NCI-H524 (cell line): ENCODE results near the gene C1orf174.
"Not testable (repeated sequence)": the region's sequence is repeated elsewhere in the genome, so short reads cannot be mapped to it uniquely, and the experiment has no call there.

ENCODE experiments used
- DNase-seq, 2 experiments: peaks; one replicate each; lab custom pipeline; 2025; lab: John Stamatoyannopoulos, UW

The C1orf174 gene

DNA sequence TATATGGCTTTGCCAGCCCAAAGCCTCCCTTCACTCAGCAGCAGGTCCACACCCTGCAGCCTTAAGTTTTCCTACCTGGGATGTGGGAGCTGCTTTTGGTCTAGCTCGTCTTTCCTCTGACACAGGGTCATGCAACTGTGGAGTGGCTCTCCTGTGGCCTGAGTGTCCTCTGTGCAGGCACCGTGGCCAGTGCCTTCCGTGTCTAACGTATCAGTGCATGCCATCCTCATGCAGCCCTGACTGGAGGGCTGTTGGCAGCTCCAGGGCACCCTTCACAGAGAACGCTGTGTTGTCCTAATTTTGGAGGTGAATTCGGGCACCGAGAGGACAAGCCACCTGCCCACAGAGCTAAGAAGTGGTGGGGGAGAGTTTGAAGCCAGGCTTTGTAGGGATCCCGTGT lies 25.7 kb upstream of the C1orf174 start:
- DNase-seq, result no peak

DNA sequence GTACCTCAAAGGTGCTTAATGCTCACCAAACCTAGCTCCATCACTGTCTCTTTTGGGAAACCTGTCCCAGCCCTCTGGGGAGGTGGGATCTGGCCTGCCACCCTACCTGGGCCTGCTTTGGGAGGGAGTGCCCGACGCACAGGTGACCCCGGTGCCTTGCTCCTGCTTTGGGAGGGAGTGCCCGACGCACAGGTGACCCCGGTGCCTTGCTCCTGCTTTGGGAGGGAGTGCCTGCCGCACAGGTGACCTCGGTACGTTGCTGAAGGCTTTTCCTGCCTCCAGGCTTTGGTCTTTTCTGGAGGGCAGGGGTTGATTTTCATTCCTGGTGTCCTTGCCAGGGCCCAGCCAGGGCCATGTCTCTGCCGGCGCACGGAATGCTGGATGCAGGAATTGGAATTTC lies 25.2 kb upstream of the C1orf174 start:
- no peak for DNase-seq

DNA sequence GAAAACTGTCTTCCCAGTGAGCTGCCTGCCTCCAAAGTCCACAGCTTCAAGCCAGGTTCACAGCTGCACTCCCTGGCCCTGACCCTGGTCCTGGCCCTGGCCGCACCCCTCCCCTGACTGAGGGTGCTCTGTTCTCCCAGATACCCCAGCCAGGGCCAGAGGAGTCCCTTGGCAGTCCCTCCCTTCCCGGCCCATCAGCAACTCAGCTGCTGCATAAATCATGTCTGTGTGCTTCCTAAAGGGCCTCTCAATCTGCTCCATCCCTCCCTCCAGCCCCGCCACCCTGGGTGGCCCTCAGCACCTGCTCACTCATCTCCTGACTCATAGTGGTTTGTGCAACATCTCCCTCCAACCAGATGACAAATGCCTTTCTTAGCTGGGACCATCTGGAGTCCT lies 24.8 kb upstream of the C1orf174 start:
- peak; percentile 94 to 96 for DNase-seq

DNA sequence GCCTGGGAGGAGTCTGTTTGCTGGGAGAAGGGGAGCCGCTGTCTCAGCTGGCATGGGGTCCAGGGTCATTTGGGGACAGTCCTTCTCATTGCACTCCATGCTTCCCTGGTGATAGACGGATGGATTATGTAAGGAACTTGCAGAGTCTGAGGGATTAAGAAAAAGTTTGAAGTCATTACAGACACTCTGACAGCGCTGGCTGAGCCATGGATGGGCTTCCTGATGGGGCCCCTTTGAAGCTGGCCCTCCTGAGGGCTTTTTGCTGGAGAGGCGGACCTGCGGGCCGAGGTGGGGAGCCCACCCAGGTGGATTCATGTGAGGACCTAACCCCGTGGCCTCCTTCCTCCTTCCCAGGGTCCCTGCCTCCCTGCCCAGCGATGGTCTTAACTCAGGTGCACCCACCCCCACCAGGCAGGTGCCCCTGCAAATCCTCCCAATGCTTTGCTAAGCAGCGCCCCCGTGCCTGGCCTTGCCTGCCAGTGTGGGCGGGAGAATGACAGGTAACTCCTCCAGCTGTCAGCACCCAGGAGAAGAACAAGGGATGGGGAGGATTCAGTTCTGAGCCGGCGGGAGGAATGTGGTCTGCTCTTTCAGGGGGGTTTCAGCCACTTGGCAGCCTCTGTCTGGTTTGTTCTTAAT lies 24.2 kb upstream of the C1orf174 start:
- DNase-seq, result peak in 1 of 2 experiments; percentile 64

DNA sequence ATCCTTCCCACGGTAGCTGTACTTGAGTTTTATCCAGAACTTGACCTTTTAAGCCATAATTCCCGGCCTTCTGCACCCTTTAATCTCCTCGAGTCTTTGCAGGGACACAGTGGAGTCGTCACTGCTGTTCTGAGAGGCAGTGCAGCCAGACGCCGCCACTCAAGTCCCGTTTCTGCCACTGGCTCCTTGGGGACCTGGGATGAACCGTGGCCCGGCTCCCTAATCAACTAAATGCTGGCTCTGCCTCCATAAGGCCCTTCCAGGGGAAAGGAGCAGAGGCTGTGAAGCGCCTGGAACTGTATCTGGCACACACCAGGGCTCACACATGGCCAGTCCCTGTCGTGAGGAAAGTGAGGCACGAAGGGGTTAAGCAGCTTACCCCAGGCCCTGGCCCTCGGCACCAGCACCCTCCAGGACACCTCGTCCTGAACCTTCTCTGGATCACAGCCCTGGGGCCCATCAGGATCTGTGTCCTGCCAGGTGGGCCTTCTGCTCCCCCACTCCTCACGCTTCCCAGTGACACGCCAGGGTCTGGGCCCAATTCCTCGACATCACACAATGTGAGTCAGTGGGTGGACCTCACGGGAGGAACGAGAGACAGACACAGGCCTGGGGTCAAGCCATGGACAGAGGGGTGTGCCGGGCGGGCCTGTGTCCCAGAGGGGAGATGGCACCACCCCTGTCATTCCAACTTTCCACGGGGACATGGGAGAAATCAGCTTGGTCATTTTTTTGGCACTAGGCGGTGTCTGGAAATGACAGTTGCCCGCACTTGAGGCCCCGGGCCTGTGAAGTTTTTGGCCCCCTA lies 23.5 kb upstream of the C1orf174 start:
- peak; percentile 69 to 70 for DNase-seq

DNA sequence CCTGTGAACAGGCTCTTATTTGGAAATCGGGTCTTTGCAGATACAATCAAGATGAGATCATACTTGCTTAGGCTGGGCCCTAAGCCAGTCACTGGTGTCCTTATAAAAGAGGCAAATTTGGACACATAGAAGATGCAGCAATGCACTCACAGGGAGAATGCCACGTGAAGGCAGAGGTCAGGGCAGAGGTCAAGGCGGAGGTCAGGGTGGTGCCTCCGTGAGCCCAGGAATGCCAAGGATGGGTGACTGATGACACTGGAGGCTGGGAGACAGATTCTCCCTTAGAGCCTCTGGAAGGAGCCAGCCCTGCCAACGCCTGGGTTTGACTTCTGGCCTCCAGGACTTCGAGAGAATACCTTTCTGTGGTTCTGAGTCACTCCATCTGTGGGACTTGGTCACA lies 22.8 kb upstream of the C1orf174 start:
- DNase-seq, result no peak

DNA sequence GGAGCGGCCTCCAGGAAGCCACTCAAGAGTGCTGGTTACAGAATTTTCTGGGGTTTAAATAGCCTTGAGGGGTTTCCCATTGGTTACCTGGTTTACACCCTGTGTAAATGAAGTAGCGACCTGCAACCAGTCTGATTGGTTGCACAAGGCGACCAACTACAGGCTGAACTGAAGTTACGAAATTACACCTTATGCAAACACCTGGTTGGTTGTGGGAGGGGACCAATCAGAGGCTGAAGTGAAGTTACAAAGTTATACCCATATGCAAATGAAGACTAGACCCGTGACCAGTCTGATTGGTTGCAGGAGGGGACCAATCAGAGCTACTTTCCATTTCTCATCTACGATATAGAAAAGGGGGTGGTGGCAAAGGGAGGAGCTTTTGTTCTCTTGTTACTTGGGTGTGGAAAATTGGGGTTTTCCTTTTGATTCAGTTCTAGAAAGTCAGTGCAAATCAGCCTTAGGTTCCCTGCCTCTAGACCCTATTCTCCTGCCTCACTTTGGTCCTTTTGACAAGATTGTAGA lies 22.2 kb upstream of the C1orf174 start:
- no peak for DNase-seq

DNA sequence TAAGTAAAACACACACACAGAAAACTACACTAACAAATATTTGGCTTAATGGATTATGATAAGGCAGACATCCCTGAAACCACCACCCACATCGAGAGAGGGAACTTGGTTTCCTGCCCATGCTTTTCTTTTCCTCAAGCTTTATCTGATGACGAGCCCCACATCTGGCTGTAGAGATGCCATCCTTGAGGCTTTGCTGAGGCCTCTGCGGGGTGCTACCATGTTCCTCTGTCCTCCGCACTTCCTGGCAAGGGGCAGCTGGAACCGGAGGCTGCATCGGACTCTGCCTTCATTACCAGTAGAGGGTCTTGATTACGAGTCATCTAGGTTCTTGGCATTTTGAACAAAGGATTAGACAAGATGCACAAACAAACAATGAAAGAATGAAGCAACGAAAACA lies 21.7 kb upstream of the C1orf174 start:
- DNase-seq, result no peak

DNA sequence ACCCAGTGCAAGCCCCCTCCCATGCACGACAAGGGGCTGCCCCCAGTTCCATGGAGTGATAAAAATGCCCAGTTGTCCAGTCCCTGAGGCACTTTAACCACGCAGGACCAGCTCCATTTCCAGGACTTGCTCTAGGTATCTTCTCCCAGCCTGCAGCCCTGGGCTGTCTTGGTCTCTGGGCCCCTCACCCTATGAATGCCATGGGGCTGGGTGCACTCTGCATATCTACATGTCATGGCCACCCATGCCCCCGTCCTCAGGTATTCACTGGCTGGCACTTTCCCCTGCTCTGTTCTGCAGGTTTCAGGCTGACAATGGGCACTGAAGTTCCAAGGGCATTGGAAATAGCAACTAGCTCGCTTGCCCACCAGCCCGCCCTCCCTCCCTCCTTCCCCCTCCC lies 19.6 kb upstream of the C1orf174 start:
- DNase-seq, result no peak

DNA sequence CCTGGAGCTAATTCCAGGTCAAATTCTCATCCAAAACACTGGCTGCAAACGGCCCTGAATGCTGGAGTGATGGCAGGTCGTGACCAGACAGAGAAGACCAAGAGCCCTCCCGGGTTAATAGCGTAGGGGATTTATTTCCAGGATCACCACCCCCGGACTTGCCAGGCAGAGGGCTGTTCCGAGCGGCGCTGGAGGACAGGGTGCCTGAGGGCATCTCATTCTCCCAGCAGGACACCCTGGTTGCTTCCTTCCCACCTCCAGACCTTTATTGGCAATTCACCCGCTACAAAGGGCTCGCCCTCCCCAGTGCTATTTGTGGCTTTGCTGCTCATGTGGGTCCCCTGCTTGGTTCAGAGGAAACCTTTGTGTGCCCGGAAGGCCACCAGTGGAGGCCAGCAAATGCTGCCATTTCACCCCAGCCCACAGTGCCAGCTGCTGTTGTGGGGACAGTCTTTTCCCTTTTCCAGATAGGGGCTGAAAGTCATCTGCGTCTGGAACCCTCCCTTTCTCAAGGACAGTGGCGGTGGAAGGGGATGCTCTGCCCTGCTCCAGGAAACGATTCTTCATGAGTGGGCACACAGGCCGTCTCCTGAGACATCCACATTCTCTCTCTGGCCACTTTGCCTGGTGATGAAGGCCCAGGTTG lies 19.0 kb upstream of the C1orf174 start:
- no peak for DNase-seq

DNA sequence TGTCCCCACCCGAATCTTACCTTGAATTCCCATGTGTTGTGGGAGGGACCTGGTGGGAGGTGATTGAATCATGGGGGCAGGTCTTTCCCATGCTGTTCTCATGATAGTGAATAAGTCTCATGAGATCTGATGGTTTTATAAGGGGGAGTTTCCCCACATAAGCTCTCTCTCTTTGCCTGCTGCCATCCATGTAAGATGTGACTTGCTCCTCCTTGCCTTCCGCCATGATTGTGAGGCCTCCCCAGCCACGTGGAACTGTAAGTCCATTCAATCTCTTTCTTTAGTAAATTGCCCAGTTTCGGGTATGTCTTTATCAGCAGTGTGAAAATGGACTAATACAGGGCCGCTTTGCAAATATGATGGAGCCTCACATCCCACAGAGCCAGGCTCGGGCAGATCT lies 18.3 kb upstream of the C1orf174 start:
- not testable (repeated sequence) for DNase-seq

DNA sequence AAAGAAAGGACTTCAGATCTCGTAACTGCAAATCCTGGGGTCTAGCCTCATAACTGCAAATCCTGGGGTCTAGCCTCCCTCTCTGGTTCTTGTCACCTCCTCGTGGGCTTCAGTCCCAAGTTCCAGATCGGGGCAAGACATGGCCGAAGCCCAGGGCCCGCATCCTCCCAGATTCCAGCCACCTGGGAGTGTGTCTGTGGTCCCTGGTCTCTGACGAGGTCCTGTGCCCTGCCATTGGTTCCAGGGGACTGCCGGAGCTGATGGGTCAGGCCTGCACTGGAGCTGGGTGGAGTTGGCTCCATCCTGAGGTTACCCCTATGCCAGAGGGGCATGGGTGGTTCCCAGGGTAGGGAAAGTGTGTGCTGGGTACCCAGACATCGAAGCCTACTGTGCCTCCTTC lies 17.7 kb upstream of the C1orf174 start:
- no peak for DNase-seq

DNA sequence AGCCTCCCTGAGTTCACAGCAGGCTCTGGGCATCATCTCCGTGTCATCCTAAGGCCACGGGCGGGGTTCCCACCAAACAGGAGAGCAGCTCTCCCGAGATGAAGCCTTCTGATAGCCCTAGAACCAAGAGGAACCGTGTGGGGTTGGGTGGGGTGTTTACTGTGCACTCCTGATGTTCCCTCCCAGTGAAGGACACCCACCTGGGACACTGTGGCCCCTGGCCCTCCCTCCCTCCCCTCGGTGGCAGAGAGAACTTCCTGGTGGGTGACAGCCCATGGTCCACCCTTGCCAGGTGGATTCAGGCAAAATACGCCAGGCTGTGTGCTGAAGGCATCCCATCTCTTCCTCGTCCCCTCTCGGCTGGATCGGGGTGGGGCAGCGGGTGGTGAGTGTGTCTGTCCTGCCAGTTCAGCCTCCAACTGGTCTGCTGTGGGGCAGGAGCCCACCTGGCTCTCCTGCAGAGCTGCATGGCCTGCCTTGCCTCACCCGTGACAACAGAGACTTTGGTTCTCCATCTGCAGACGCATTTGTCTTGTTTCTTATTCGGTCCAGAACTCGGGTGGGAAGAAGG lies 15.6 kb upstream of the C1orf174 start:
- no peak for DNase-seq

DNA sequence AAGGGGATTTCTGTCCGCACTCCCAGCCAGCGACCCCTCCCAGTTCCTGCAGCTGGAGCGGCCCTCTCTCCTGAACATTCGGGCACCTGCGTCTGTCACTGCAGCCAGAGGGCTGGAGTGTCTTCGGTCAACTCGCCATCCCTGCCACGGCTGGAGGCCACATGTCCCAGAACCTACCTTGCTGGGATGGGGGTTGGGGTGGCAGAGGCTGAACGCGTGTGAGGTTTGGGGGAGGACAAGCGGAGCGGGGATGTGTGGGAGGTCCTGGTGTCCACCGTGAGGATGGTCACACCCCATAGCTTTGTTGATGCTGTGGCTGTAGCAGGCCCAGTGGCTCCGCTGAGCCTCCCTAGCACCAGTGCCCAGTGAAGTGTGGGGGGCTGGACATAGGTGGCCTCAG lies 14.8 kb upstream of the C1orf174 start:
- DNase-seq, result no peak

DNA sequence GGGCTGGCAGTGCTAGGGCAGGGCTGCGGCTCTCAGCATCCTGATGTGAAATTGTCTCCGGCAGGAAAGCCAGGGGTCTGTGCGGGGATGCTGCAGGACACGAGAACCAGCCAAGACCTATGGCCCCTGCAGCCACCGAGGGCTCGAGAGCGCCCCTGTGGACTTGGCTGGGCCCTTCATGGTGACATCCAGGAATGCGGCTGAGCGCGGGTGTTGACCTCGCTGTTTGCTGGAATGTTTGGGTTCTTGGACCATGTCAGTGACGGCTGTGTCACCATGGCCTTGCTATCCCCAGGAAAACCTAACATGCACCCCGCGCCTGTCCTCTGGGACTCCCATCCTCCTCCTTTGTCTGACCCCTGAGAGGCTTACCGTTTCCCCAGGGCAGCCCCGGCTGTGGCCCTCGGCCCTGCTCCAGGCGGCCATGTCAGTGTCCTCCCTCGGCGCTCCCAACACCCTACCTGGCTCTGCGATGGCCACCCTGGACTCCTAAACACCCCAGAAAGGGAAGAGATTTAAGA lies 14.3 kb upstream of the C1orf174 start:
- DNase-seq, result no peak

DNA sequence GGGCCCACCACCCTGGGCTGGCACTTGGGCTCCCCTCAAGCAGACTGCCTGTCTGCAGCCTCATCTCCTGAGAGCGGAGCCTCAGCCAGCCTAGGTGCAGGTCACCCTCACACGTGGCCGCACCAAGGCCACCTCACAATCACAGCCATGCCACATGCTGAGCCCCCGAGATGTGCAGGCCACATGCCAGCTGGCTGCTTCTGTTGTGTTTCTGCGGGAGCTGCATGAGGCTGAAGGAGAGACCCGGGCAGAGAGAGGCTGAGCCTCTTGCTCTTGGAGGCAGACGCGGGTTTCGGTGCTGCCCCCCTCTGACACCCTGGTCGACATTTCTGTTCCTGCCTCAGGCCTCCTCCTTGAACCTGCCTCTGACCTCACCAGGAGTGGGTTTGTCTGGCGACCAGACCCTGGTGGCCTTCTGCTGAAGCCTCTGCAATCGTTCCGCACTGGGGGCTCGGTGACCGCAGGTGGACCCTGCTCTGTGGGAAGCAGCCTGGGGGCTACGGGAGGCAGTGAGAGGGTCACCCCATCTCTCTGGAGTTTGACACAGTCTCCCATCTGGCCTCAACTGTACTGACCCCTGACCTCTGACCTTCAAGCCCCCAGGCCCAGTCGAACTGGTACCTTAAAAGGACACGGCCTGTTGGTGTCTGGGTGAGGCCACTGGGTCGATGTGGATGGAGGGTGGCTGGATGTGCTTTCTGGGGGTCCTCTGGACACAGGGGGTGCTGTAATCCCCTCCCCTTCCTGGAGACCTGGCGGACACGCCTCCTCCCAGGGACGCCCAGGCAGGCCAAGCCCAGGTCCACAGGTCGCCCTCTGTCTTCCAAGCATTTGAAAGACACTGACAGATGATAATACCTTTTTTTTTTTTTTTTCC lies 13.0 kb upstream of the C1orf174 start:
- DNase-seq, result no peak

DNA sequence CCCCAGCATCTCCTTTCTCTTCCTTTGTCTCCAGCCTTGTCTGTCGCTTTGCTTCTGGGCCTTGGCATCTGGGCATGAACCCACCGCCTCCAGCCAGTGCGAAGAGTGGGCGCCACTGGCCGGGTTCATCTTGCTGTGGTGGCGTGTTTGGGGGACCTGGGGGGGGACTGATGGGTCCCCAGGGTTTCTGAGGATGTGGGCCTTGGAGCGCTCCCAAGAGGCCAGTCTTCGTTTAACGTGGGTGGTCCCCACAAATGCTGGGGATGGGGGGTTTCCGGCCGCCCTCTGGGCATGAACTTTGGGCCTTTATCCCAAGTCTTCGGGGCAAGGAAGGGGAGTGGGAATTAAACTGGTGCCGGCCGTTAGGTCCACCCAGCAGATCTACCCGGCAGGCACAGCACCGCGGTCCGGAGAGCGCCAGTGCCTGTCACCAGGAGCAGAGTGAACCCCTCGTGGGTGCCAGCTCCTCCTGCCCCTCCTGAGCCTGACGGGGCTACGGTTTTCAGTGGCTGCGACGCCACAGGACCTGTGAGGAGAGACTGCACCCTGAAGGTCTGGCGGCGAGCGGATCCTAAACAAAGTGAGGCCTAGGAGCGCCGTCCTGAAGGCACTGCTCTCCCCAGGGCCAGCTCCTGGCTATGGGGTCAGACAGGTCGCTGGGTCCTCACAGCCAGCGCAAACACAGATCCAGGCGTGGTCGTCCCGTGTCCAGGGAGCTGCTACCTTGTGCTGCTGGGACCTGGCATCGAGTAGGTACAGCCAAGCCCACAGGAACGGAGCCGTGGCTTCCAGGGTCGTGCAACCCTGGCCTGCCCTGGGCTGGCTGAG lies 12.1 kb upstream of the C1orf174 start:
- no peak for DNase-seq

DNA sequence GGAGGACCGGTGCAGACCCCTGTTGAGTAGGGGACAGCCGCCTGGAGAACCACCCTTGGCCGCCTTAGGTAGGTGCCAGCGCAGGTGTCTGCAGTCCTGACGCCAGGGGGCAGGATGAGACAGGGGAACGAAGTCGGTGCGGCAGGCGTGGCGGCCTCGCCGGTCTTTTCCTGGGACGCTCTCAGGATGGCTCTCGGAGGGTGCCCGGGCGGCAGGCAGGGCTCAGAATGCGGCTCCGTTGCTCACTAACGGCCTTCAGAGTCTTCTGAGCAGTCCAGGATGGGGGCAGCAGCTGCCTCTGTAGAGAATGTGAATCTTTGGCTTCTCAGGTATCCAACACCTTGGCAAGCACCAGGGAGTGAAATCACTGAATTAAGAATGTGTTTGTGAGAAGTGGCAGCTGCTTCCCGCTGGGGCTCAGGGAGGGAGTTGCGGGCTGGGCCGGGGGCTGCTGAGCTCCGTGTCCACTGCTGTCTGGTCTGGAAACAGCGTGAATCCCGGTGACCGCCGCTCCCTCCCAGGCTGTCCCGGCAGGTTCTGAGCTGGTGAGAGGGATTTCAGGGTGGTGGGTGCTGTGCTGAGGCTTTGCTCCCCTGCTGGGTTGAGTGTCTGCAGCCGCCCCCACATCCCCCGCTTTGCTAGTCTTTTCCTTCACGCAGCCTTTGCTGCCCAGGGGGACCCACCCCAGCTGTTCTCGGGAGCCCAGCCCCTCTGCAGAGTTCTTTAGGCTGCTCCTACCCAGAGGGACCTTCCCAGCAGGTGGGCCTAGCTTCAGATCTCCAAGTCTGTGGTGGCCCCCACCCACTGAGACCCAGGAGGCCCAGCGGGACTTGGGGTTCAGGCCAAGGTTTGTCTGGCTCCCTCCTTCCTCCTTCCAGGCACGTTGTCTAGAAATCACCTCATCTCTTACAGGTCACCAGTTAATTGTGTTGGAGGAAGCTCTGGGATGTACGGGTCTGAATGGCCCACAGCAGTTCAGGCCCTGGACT lies 11.1 kb upstream of the C1orf174 start:
- peak; percentile 56 to 83 for DNase-seq

DNA sequence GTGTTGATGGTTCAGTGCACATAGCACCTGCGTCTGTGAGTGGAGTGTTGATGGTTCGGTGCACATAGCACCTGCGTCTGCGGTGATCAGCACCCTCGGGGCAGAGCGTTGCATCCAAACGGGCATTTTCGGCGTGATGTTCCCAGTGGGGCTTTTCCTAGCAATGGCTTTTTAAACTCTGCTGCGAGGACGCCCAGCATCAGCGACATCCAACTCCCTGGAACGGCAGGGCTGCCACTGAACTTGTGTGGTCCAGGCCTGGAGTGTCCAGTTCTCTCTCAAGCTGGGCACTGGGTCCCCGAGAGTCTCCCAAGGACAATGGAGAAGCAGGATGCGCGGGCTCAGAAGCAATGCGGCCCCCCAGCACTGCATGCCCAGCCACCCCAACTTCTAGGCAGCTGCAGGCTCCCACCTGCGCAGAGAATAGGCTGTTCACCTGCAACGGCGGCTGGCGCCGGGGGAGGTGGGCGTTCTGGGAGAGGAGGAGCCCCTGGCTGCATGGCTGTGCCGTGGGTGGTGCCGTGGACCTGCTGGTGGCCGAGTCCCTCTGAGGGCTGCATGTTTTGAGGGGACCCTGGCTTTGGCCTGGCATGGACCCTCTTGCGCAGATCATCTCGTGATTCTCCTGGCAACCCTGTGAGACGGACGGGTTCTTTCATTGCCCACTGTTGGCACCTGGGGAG lies 10.1 kb upstream of the C1orf174 start:
- no peak for DNase-seq
